ENCODE data around the gene GPX1.
A peak's percentile ranks its signal among the peaks of the same experiment; 100 is the strongest.
"Not testable (repeated sequence)": the region's sequence is repeated elsewhere in the genome, so short reads cannot be mapped to it uniquely, and the experiment has no call there.

GPX1 gene

GRCh38 chr3:49341996-49342395 is 16.2 kb downstream of the GPX1 start:
- TF ChIP-seq CTCF (IDR thresholded peaks at IDR 0.05; ENCODE audit: insufficient read depth, missing control alignments): no peak
- no peak for DNase-seq (ENCODE audit: insufficient read length, low spot score)
- no peak for FAIRE-seq

- TF ChIP-seq CTCF (IDR thresholded peaks at IDR 0.05; ENCODE audit: insufficient read depth, missing control alignments): peak; percentile 66
- DNase-seq (ENCODE audit: insufficient read length, low spot score) (peak; percentile 56), FAIRE-seq (no peak)
Observed at GRCh38 chr3:49339941-49340800, 18.0 kb downstream of the GPX1 start, which contains the start of gene USP4. Gene USP4, minus strand, starts transcription at chr3:49340053. Its CDS starts 29 bp downstream, at chr3:49340024.

GRCh38 chr3:49339581-49339940 is 18.6 kb downstream of the GPX1 start:
- FAIRE-seq (no peak), DNase-seq (ENCODE audit: insufficient read length, low spot score) (no peak)
- no peak for TF ChIP-seq CTCF (IDR thresholded peaks at IDR 0.05; ENCODE audit: insufficient read depth, missing control alignments)

- DNase-seq (ENCODE audit: insufficient read length, low spot score) (no peak), FAIRE-seq (no peak)
- no peak for TF ChIP-seq CTCF (IDR thresholded peaks at IDR 0.05; ENCODE audit: insufficient read depth, missing control alignments)
Observed at GRCh38 chr3:49333916-49334633, 24.1 kb downstream of the GPX1 start.

GRCh38 chr3:49333091-49333490 is 25.1 kb downstream of the GPX1 start:
- FAIRE-seq (no peak), DNase-seq (ENCODE audit: insufficient read length, low spot score) (no peak)
- no peak for TF ChIP-seq CTCF (IDR thresholded peaks at IDR 0.05; ENCODE audit: insufficient read depth, missing control alignments)

DNA sequence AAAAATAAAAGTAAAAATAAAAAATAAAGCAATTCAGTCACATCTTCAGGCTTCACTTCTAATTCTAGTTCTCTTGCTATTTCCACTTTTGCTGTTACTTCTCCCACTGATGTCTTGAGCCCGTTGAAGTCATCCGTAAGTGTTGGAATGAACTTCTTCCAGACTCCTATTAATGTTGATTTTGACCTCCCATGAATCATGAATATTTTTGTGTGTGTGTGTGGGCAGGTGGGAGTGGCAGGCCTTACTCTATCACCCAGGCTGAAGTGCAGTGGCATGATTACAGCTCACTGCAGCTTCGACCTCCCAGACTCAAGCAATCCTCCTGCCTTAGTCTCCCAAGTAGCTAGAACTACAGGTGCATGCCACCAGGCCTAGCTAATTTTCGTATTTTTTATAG is 29.0 kb downstream of the GPX1 start:
- no peak for TF ChIP-seq CTCF (IDR thresholded peaks at IDR 0.05; ENCODE audit: insufficient read depth, missing control alignments)
- FAIRE-seq (no peak), DNase-seq (ENCODE audit: insufficient read length, low spot score) (no peak)

- FAIRE-seq; DNase-seq (ENCODE audit: insufficient read length, low spot score): not testable (repeated sequence)
Observed at GRCh38 chr3:49328350-49328749, 29.8 kb downstream of the GPX1 start.
